Measurements from ENCODE around the gene GNB3.
"Not testable (repeated sequence)": the region's sequence is repeated elsewhere in the genome, so short reads cannot be mapped to it uniquely, and the experiment has no call there.

GNB3 gene

DNA sequence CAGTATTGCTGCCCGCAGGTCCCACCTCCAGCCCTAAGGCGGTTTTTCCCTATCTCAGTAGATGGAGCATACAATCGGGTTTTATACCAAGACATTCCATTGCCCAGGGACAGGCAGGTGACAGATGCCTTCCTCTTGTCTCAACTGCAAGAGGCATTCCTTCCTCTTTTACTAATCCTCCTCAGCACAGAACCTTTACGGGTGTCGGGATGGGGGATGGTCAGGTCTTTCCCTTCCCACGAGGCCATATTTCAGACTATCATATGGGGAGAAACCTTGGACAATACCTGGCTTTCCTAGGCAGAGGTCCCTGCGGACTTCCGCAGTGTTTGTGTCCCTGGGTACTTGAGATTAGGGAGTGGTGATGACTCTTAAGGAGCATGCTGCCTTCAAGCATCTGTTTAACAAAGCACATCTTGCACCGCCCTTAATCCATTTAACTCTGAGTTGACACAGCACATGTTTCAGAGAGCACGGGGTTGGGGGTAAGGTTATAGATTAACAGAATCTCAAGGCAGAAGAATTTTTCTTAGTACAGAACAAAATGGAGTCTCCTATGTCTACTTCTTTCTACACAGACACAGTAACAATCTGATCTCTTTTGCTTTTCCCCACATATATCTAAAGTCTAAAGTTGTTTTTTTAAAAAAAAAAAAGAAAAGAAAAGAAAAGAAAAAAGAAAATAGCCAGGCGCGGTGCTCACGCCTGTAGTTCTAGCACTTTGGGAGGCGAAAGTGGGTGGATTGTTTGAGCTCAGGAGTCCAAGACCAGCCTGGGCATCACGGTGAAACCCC is 45.7 kb downstream of the GNB3 start:
- not testable (repeated sequence) for DNase-seq

DNA sequence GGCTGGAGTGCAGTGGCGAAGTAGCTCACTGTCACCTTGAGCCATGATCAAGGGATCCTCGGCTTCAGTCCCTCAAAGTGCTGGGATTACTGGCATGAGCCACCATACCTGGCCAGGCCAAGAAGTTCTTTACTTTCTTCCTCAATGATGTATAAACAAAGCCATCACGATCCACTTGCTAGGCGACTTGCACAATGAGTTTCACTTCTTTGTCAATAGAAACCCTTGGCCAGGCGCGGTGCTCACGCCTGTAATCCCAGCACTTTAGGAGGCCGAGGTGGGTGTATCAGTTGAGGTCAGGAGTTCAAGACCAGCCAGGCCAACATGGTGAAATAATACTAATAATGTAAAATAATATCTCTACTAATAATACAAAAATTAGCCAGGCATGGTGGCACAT is 46.7 kb downstream of the GNB3 start:
- no peak for DNase-seq

DNA sequence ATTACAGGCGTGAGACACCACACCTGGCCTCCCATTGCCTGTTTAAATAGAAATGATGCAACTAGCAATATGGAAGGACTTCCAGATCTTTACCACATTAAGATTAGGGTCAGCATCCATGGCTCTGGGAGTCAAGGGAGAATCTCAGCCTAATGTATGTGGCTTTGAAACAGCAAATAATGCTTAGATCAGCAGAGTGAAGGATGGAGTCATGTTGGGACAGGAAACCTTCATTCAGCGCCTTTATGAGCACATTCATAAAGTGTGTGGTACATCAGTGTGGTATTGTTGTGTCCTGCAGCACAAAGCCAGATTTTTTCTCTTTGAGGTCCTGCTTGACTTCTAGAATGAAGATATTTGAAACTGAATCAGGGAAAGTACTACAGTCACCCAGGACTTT is 47.6 kb downstream of the GNB3 start:
- DNase-seq, result no peak

DNA sequence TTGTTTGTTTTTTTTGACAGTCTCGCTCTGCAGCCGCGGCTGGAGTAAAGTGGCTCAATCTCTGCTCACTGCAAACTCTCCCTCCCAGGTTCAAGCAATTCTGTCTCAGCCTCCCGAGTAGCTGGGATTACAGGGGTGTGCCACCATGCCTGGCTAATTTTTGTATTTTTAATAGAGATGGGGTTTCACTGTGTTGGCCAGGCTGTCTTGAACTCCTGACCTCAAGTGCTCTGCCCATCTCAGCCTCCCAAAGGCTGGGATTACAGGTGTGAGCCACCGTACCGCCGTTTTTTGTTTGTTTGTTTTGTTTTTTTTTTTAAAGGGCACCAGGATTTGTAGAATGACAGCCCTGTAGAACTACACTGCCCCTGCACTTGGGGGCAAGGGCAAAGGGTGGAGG is 48.1 kb downstream of the GNB3 start:
- DNase-seq, result not testable (repeated sequence)

DNA sequence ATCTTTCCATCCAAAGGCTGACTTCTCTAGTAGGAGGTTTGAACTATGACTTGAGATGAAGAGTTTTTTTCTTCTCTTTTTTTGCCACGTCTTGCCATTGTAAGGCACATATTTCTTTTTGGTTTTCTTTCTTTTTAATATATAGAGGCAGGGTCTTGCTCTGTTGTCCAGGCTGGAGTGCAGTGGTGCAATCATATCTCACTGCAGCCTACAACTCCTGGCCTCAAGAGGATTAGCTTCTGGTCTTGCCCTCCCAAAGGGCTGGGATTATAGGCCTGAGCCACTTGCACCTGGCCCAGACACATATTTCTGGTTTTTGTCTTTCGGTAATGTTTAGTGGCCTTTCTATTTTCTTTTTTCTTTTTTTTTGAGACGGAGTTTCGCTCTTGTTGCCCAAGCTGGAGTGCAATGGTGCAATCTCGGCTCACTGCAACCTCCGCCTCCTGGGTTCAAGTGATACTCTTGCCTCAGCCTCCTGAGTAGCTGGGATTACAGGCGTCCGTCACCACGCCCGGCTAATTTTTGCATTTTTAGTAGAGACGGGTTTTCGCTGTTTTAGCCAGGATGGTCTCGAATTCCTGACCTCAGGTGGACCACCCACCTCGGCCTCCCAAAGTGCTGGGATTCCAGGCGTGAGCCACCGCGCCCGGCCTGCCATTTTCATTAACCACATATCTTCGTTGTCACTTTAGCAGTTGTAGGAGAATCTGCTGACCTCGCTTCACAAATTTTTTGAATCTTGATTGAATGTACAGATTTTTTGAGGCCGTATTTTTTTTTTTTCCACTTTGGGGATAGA is 49.2 kb downstream of the GNB3 start:
- DNase-seq, result not testable (repeated sequence)

DNA sequence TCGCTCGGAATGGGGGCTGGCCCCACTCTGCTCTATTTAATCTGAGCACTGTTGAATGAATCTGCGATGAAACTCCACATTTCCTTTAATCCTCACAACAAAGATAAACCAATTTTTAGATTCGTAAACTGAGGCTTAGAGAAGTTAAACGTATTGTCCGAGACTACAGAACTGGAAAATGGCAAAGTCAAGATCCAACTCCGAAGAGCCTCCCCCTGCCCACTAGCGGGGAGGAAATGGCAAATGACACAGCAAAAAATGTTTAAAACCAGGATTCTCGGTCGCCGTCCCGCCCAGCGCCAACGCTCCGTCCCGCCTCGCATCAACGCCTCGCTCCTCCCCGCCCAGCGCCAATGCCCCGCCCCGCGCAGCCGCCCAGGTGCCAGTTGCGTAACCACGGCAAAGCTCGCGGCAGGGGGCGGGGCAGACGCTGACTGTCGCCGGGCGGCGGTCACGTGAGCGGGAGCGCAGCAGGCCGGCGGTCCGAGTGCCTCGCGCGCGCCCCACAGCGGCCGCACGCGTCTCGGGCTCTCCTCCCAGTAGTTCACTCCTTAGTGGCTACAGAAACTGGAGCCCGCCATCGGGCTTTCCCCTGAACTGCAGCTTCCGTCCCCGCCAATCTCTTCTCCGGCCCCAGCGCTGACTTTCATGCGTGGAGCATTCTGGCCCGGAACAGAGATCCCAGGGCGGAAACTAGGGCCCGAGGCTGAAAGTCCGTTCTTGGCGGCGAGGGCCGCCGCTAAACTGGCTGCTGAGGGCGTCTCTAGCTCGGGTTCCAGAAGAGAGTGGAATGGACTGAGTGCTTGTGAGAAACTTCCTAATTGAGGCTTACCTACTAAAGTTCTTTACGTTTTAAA is 50.3 kb downstream of the GNB3 start:
- DNase-seq, result peak; percentile 93 to 98 (median 96)

DNA sequence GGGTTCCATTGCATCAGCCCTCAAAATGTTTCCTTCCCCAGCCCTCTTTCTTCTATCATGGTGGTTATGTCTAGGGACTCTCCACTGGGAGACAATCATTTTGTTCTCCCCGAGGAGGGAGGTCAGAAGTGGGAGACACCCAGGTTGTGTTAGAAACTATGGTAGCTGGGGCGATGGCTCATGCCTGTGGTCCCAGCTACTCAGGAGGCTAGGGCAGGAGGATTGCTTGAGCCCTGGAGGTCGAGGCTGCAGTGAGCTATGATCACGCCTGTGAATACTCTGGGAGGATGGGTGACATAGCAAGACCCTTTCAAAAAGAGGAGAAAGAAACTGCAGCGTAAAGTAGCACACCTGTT is 50.9 kb downstream of the GNB3 start:
- DNase-seq, result no peak

DNA sequence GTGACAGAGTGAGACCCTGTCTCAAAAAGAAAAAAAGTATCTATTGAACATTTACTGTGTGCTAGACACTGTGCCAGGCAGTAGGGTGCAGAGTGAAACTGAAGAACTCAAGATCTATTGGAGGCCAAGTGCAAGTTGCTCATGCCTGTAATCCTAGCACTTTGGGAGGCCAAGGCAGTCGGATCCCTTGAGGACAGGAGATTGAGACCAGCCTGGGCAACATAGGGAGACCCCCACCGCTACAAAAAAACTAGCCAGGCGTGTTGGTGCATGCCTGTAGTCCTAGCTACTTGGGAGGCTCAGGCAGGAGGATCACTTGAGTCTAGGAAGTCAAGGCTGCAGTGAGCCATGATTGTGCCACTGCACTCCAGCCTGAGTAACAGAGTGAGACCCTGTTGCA is 52.0 kb downstream of the GNB3 start:
- DNase-seq, result not testable (repeated sequence)

DNA sequence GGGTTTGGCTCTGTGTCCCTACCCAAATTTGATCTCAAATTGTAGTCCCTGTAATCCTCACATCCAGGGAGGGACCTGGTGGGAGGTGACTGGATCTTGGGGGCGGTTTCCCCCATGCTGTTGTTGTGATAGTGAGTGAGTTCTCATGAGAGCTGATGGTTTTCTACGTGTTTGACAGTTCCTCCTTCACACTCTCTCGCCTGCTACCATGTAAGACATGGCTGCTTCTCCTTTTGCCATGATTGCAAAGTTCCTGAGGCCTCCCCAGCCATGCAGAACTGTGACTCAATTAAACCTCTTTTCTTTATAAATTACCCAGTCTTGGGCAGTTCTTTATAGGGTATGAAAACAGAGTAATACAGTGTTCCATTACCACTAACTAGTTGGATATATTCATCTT is 53.6 kb downstream of the GNB3 start:
- DNase-seq, result no peak

Data from stimulated activated naive CD4-positive, alpha-beta T cell (primary cell).